IMR-90 (cell line): Measurements from ENCODE around the gene PHF19. TPM values are rescaled to one million over a fixed set of nuclear protein-coding genes. Genes with fewer than 3 reads are reported as not detected.
A peak's percentile ranks its signal among the peaks of the same experiment; 100 is the strongest.

Source experiments
- ATAC-seq: fragments of 200-7000 bp; cut with Tn5 transposase; 2 replicates; pipeline ENCODE4 v1.9.1; 2020; ENCODE audit warnings: low read depth, mild to moderate bottlenecking, moderate library complexity
- BruUV-seq: library from RNA; stranded (reverse); fragments of 400-500 nt; replicated peaks from 2 replicates; lab custom pipeline; 2021; lab: Mats Ljungman, UMichigan
- CTCF ChIA-PET: fragments of 300-600 bp; formaldehyde crosslinking; extraction: SDS; loops from one replicate; lab custom pipeline; 2021; ENCODE audit warnings: antibody characterized with exemption; lab: Yijun Ruan, JAX
- POLR2A ChIA-PET: fragments of 300-600 bp; sonication (Branson Sonifier 250); formaldehyde crosslinking; loops from one replicate; lab custom pipeline; 2022; ENCODE audit warnings: antibody characterized with exemption; ENCODE audit not compliant: unreplicated experiment; lab: Charles Lee
- DNase-seq: peaks from one replicate; pipeline ENCODE4 v3.0.0; 2013
- H2AFZ ChIP-seq: replicated peaks from 2 replicates; pipeline ENCODE3; 2013; ENCODE audit warnings: low read length, mild to moderate bottlenecking; ENCODE audit not compliant: poor library complexity
- H2AK5ac ChIP-seq: 2 replicates; pipeline ENCODE4 v1.6.1; 2013; ENCODE audit warnings: low read depth, low read length, inconsistent platforms
- H2AK9ac ChIP-seq: replicated peaks from 2 replicates; pipeline ENCODE3; 2013; ENCODE audit warnings: mild to moderate bottlenecking, low read depth, low read length, moderate library complexity; ENCODE audit not compliant: poor library complexity
- H2BK120ac ChIP-seq: 2 replicates; pipeline ENCODE4 v1.6.1; 2013; ENCODE audit warnings: low read depth, low read length, inconsistent platforms
- H2BK15ac ChIP-seq: 3 replicates; pipeline ENCODE4 v1.6.1; 2013; ENCODE audit warnings: low read depth, low read length, inconsistent platforms
- H2BK20ac ChIP-seq: 2 replicates; pipeline ENCODE4 v1.6.1; 2013; ENCODE audit warnings: low read depth, mild to moderate bottlenecking, inconsistent platforms, low read length, moderate library complexity
- H2BK5ac ChIP-seq: 2 replicates; pipeline ENCODE4 v1.6.1; 2013; ENCODE audit warnings: mild to moderate bottlenecking, low read depth, low read length, inconsistent platforms; ENCODE audit not compliant: poor library complexity, severe bottlenecking
- H3K14ac ChIP-seq: replicated peaks from 2 replicates; pipeline ENCODE4 v1.6.1; 2013; ENCODE audit warnings: low read depth, low read length, inconsistent platforms
- H3K18ac ChIP-seq: 2 replicates; pipeline ENCODE4 v1.6.1; 2013; ENCODE audit warnings: low read depth, low read length, control low read depth
- H3K23ac ChIP-seq: 2 replicates; pipeline ENCODE4 v1.6.1; 2013; ENCODE audit warnings: low read depth, low read length, inconsistent platforms
- H3K27ac ChIP-seq: 2 replicates; pipeline ENCODE4 v1.5.1; 2013; ENCODE audit warnings: mild to moderate bottlenecking, control low read depth, low read length; ENCODE audit not compliant: insufficient read depth
- H3K27me3 ChIP-seq: 2 replicates; pipeline ENCODE4 v1.6.1; 2013; ENCODE audit warnings: low read length; ENCODE audit not compliant: control insufficient read depth, insufficient read depth
- H3K36me3 ChIP-seq: 2 replicates; pipeline ENCODE4 v1.6.1; 2013; ENCODE audit warnings: low read length, mixed read lengths; ENCODE audit not compliant: control insufficient read depth, insufficient read depth
- H3K4ac ChIP-seq: 2 replicates; pipeline ENCODE4 v1.6.1; 2013; ENCODE audit warnings: low read depth, low read length, inconsistent platforms
- H3K4me1 ChIP-seq: 2 replicates; pipeline ENCODE4 v1.6.1; 2013; ENCODE audit warnings: low read length, mixed read lengths; ENCODE audit not compliant: control insufficient read depth, insufficient read depth
- H3K4me2 ChIP-seq: 2 replicates; pipeline ENCODE4 v1.6.1; 2013; ENCODE audit warnings: low read depth, mild to moderate bottlenecking, control low read depth, low read length, moderate library complexity
- H3K4me3 ChIP-seq: 2 replicates; pipeline ENCODE4 v1.5.1; 2013; ENCODE audit warnings: low read depth, mild to moderate bottlenecking, control low read depth, low read length, moderate library complexity; ENCODE audit not compliant: insufficient read depth
- H3K56ac ChIP-seq: 2 replicates; pipeline ENCODE4 v1.6.1; 2013; ENCODE audit warnings: low read length, inconsistent platforms; ENCODE audit not compliant: insufficient read depth; ENCODE audit errors: extremely low read depth
- H3K79me1 ChIP-seq, 2 experiments: 2 replicates each; pipeline ENCODE4 v1.6.1; 2013; ENCODE audit warnings: low read length in 2 of 2, inconsistent platforms in 1 of 2, low read depth in 1 of 2
- H3K9ac ChIP-seq: 2 replicates; pipeline ENCODE4 v1.6.1; 2013; ENCODE audit warnings: low read depth, low read length, control low read depth
- H3K9me1 ChIP-seq: 2 replicates; pipeline ENCODE4 v1.6.1; 2013; ENCODE audit warnings: low read length, inconsistent platforms; ENCODE audit not compliant: insufficient read depth
- H3K9me3 ChIP-seq: 2 replicates; pipeline ENCODE4 v1.6.1; 2013; ENCODE audit warnings: low read length; ENCODE audit not compliant: control insufficient read depth, insufficient read depth
- H4K20me1 ChIP-seq: 2 replicates; pipeline ENCODE4 v1.6.1; 2013; ENCODE audit warnings: low read length, inconsistent platforms; ENCODE audit not compliant: insufficient read depth
- H4K5ac ChIP-seq: 2 replicates; pipeline ENCODE4 v1.6.1; 2013; ENCODE audit warnings: mild to moderate bottlenecking, low read depth, low read length, control low read depth
- H4K8ac ChIP-seq, 2 experiments: 2 replicates each; pipeline ENCODE4 v1.6.1; 2013; ENCODE audit warnings: low read depth in 2 of 2, low read length in 2 of 2, control low read depth in 1 of 2, inconsistent platforms in 1 of 2
- H4K91ac ChIP-seq: 2 replicates; pipeline ENCODE4 v1.6.1; 2013; ENCODE audit warnings: low read depth, low read length, inconsistent platforms; ENCODE audit not compliant: insufficient read depth
- BHLHE40 ChIP-seq: fragments of 150-350 bp; IDR thresholded peaks from 2 replicates; pipeline ENCODE4 v1.6.1; 2016; ENCODE audit warnings: mild to moderate bottlenecking, low read depth, low read length
- CEBPB ChIP-seq: IDR thresholded peaks from 2 replicates; pipeline ENCODE4 v1.6.1; 2012; ENCODE audit warnings: low read depth, low read length, improper control_type of control experiment
- CHD1 ChIP-seq: IDR thresholded peaks from 2 replicates; pipeline ENCODE4 v1.6.1; 2012; ENCODE audit warnings: low read depth, low read length, improper control_type of control experiment
- FOS ChIP-seq: fragments of 150-350 bp; IDR thresholded peaks from 2 replicates; pipeline ENCODE4 v1.6.1; 2016; ENCODE audit warnings: low read depth, low read length
- MAFK ChIP-seq: IDR thresholded peaks from 2 replicates; pipeline ENCODE4 v1.6.1; 2012; ENCODE audit warnings: low read depth, low read length, improper control_type of control experiment
- MAZ ChIP-seq: IDR thresholded peaks from 2 replicates; pipeline ENCODE4 v1.6.1; 2012; ENCODE audit warnings: low read depth, mild to moderate bottlenecking, low read length, improper control_type of control experiment, moderate library complexity, borderline replicate concordance
- MXI1 ChIP-seq: IDR thresholded peaks from 2 replicates; pipeline ENCODE4 v1.6.1; 2012; ENCODE audit warnings: low read depth, mild to moderate bottlenecking, low read length, moderate library complexity, borderline replicate concordance
- NFE2L2 ChIP-seq: fragments of 150-350 bp; IDR thresholded peaks from 2 replicates; pipeline ENCODE4 v1.6.1; 2016; ENCODE audit warnings: low read depth, mild to moderate bottlenecking, low read length
- POLR2A ChIP-seq: IDR thresholded peaks from 2 replicates; pipeline ENCODE4 v1.6.1; 2012; ENCODE audit warnings: mild to moderate bottlenecking, low read depth, low read length
- RAD21 ChIP-seq: IDR thresholded peaks from 2 replicates; pipeline ENCODE4 v1.6.1; 2012; ENCODE audit warnings: low read length, improper control_type of control experiment
- RCOR1 ChIP-seq: IDR thresholded peaks from 2 replicates; pipeline ENCODE4 v1.6.1; 2012; ENCODE audit warnings: mild to moderate bottlenecking, low read length, improper control_type of control experiment; ENCODE audit not compliant: insufficient replicate concordance
- SMC3 ChIP-seq: fragments of 150-350 bp; IDR thresholded peaks from 2 replicates; pipeline ENCODE4 v1.6.1; 2016; ENCODE audit warnings: low read depth, mild to moderate bottlenecking, antibody characterized with exemption, low read length, moderate library complexity
- WGBS, 2 experiments: methylation state at CpG; one replicate each; pipeline versions ENCODE4 v1.1.5 to v1.1.7; 2013; ENCODE audit warnings: missing lambda C conversion rate in 2 of 2; ENCODE audit not compliant: insufficient read length in 1 of 2; ENCODE audit errors: extremely low coverage in 2 of 2; 5-methylcytosine and 5-hydroxymethylcytosine counted together
- dilution Hi-C: fragments of 300-500 bp; cut with HindIII; formaldehyde crosslinking; loops from one replicate; pipeline ENCODE4 v1.14.3; 2018; ENCODE audit warnings: low sequenced_read_pairs; ENCODE audit not compliant: unreplicated experiment
- in situ Hi-C: fragments of 300-500 bp; cut with MboI; formaldehyde crosslinking; loops from 3 replicates; pipeline ENCODE4 v1.14.3; 2019; ENCODE audit warnings: low sequenced_read_pairs, inconsistent platforms, mixed read lengths
- intact Hi-C: fragments of 100-400 bp; cut with micrococcal nuclease; formaldehyde crosslinking; loops from 2 replicates; pipeline ENCODE4 v1.10.0; 2022
- polyA plus RNA-seq, 3 experiments: library from polyadenylated mRNA; depleted of rRNA; stranded (reverse); fragments of >200 nt; gene quantifications; 2 replicates each; pipeline ENCODE4 v1.2.3, GENCODE V29; 2012; ENCODE audit warnings: low replicate concordance in 1 of 3
- total RNA-seq: library from RNA; depleted of rRNA; stranded (reverse); fragments of >200 nt; gene quantifications from 2 replicates; pipeline ENCODE4 v1.2.3, GENCODE V29; 2012
- TF ChIP-seq, protein P1 (sequence below): fragments of 150-350 bp; IDR thresholded peaks from 2 replicates; pipeline ENCODE4 v1.6.1; 2016; ENCODE audit warnings: low read depth, mild to moderate bottlenecking, low read length, moderate library complexity, borderline replicate concordance
- TF ChIP-seq, protein P2 (sequence below): conservative IDR thresholded peaks from 2 replicates; pipeline ENCODE4 v1.5.1; 2012; ENCODE audit warnings: mild to moderate bottlenecking, low read depth, low read length, improper control_type of control experiment
- TF ChIP-seq, protein P3 (sequence below): fragments of 150-350 bp; IDR thresholded peaks from 2 replicates; pipeline ENCODE4 v1.6.1; 2017; ENCODE audit warnings: mild to moderate bottlenecking, antibody characterized with exemption, low read length, low read depth

Gene PHF19
- total and polyA plus RNA-seq, 2 of the 4 experiments (the other 2 are of a cell fraction), result 37.6 to 55.6 TPM

DNA sequence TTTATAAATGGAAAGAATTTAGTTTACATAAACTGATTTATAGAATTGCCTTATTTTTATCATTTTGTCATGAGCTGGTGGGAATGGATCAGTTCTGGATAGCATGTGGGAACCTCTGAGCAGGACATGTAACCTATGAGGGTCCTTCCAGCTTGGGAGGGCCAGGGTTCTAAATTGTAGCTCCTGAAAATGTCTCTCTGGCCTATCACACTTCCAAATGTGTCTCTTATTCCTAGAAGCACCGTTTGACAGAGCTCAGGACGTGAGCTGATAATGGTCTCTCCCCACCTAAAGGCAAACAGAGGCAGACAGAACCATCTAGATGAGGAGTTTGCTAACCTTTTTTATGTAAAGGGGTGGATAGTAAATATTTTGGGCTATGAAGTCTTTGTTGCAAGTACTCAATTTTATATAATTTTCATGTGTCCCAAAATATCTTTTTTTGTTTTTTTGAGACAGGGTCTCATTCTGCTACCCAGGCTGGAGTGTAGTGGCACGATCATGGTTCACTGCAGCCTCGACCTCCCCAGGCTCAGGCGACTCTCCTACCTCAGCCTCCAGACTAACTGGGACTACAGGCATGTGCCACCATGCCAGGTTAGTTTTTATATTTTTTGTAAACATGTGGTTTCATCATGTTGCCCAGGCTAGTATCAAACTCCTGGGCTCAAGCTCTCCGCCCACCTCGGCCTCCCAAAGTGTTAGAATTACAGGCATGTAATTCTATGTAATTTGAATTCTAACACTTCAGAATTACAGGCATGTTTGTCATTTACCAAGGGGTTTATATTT is 45.6 kb upstream of the PHF19 start:
- H2AK5ac ChIP-seq, result no peak overlapping the region
- H3K79me1 ChIP-seq, result peaks cover 0 to 29% of the 10 kb centered on the region in 2 experiments; a peak in 2 of 4 replicates
- H2BK120ac ChIP-seq, result no peak overlapping the region
- H4K20me1 ChIP-seq, result no peaks in the 10 kb centered on the region
- H2BK5ac ChIP-seq, result no peak overlapping the region
- H3K27ac ChIP-seq, result no peak overlapping the region
- no peak for ATAC-seq
- no peak overlapping the region for H2AK9ac ChIP-seq
- intact Hi-C loops, result no loop called here
- ChIA-PET CTCF (no interaction called here), POLR2A (interaction anchor here (0.9 kb wide), 1 partner anchor 9 kb away, joined by 6 read pairs; no protein-coding TSS in a partner anchor)
- H2BK15ac ChIP-seq, result no peak overlapping the region
- H3K4me3 ChIP-seq, result no peak overlapping the region
- H3K18ac ChIP-seq, result no peak overlapping the region
- no peak overlapping the region for H3K9ac ChIP-seq
- no peak overlapping the region for H4K91ac ChIP-seq
- WGBS, 2 experiments, result no CpG with 5 or more reads among the region's 7 CpGs
- H3K9me3 ChIP-seq, result no peaks in the 10 kb centered on the region
- 0 out of 2 replicates have a peak overlapping the region, but pooled peaks have one; percentile 33 for H3K23ac ChIP-seq
- no peak overlapping the region for H4K8ac ChIP-seq
- dilution Hi-C loops, result no loop called here
- no peak overlapping the region for H2AFZ ChIP-seq
- peaks cover 26% of the 10 kb centered on the region for H3K9me1 ChIP-seq
- no peak for DNase-seq
- peaks cover 26% of the 10 kb centered on the region for H3K4me1 ChIP-seq
- no peak overlapping the region for H3K4ac ChIP-seq
- no peak overlapping the region for H2BK20ac ChIP-seq
- no peaks in the 10 kb centered on the region for H3K36me3 ChIP-seq
- no peak overlapping the region for H3K4me2 ChIP-seq
- no peak overlapping the region for H3K56ac ChIP-seq
- BruUV-seq, result no TSS peak
- in situ Hi-C loops, result no loop called here
- H3K27me3 ChIP-seq, result no peaks in the 10 kb centered on the region
- no peak overlapping the region for H4K5ac ChIP-seq
- no peak overlapping the region for H3K14ac ChIP-seq
- TF ChIP-seq, protein P1, sequence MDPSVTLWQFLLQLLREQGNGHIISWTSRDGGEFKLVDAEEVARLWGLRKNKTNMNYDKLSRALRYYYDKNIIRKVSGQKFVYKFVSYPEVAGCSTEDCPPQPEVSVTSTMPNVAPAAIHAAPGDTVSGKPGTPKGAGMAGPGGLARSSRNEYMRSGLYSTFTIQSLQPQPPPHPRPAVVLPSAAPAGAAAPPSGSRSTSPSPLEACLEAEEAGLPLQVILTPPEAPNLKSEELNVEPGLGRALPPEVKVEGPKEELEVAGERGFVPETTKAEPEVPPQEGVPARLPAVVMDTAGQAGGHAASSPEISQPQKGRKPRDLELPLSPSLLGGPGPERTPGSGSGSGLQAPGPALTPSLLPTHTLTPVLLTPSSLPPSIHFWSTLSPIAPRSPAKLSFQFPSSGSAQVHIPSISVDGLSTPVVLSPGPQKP, result no peak
- TF ChIP-seq NFE2L2, result no peak
- no peak for TF ChIP-seq FOS
- TF ChIP-seq, protein P2, sequence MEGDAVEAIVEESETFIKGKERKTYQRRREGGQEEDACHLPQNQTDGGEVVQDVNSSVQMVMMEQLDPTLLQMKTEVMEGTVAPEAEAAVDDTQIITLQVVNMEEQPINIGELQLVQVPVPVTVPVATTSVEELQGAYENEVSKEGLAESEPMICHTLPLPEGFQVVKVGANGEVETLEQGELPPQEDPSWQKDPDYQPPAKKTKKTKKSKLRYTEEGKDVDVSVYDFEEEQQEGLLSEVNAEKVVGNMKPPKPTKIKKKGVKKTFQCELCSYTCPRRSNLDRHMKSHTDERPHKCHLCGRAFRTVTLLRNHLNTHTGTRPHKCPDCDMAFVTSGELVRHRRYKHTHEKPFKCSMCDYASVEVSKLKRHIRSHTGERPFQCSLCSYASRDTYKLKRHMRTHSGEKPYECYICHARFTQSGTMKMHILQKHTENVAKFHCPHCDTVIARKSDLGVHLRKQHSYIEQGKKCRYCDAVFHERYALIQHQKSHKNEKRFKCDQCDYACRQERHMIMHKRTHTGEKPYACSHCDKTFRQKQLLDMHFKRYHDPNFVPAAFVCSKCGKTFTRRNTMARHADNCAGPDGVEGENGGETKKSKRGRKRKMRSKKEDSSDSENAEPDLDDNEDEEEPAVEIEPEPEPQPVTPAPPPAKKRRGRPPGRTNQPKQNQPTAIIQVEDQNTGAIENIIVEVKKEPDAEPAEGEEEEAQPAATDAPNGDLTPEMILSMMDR, result no peak
- no peak for TF ChIP-seq RCOR1
- no peak for TF ChIP-seq MAFK
- TF ChIP-seq, protein P3, sequence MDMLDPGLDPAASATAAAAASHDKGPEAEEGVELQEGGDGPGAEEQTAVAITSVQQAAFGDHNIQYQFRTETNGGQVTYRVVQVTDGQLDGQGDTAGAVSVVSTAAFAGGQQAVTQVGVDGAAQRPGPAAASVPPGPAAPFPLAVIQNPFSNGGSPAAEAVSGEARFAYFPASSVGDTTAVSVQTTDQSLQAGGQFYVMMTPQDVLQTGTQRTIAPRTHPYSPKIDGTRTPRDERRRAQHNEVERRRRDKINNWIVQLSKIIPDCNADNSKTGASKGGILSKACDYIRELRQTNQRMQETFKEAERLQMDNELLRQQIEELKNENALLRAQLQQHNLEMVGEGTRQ, result no peak
- no peak for TF ChIP-seq BHLHE40
- no peak for TF ChIP-seq POLR2A
- no peak for TF ChIP-seq MAZ
- TF ChIP-seq RAD21, result no peak
- no peak for TF ChIP-seq CHD1
- no peak for TF ChIP-seq CEBPB
- TF ChIP-seq MXI1, result no peak
- TF ChIP-seq SMC3, result no peak
